Fibroblast of mammary gland (primary cell): ENCODE results near the gene CSF2RB.
"Not testable (repeated sequence)": the region's sequence is repeated elsewhere in the genome, so short reads cannot be mapped to it uniquely, and the experiment has no call there.

Experiments
- DNase-seq: peaks from one replicate; pipeline ENCODE4 v3.0.0-alpha.2; 2010; ENCODE audit warnings: low read depth
- H3K4me3 ChIP-seq: 2 replicates; pipeline ENCODE4 v1.5.1; 2011; ENCODE audit warnings: low read depth, mild to moderate bottlenecking, low read length, moderate library complexity; ENCODE audit not compliant: control insufficient read depth
- CTCF ChIP-seq: conservative IDR thresholded peaks from 2 replicates; pipeline ENCODE4 v1.5.1; 2011; ENCODE audit warnings: low read depth, low read length, inconsistent platforms; ENCODE audit not compliant: control insufficient read depth, insufficient read depth

The CSF2RB gene

GRCh38 chr22:36985211-36985889 lies 71.9 kb downstream of the CSF2RB start:
- TF ChIP-seq CTCF: no peak
- DNase-seq: no peak
- H3K4me3 ChIP-seq: no peak overlapping the region

- TF ChIP-seq CTCF: peak; percentile 74
- peak; percentile 26 for DNase-seq
- H3K4me3 ChIP-seq: no peak overlapping the region
Observed at GRCh38 chr22:36986242-36986821, 72.9 kb downstream of the CSF2RB start.

- no peak overlapping the region for H3K4me3 ChIP-seq
- no peak for TF ChIP-seq CTCF
- no peak for DNase-seq
Observed at GRCh38 chr22:36988075-36988832, 74.8 kb downstream of the CSF2RB start.

GRCh38 chr22:36989012-36989411 lies 75.6 kb downstream of the CSF2RB start:
- H3K4me3 ChIP-seq: not testable (repeated sequence)

More at GRCh38 chr22:36989012-36989411, 75.6 kb downstream of the CSF2RB start:
- DNase-seq: not testable (repeated sequence)
